Measurements from ENCODE around the gene ATP6V1A. TPM values are rescaled to one million over a fixed set of nuclear protein-coding genes. Genes with fewer than 3 reads are reported as not detected.

The ATP6V1A gene
- total RNA-seq, 4 donors from 2014 or later, result 28.8 to 38.1 (median 34.2) TPM

DNA sequence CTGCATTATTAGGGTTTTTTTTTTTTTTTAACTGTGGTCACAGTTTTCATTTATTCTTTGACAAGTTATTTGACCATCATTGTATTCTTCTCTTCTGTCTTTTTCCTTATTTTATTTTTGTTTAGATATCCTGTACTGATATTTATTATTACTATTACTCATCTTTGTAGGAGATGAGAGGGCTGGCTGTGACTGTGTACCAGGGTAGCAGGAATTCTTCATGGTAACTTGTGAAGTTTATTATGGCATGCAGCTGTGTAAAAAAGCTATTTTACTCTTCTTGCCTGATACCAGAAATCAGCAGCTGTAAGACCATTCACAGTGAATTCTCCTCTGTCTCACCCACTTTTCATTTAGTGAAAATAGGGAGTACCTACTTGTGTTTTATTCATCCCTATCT is 44.5 kb downstream of the ATP6V1A start:
- Histone ChIP-seq H3K36me3 (peaks cover 0 to 73% (median 8%) of the 10 kb centered on the region in 3 donors), H3K4me3 (no peak overlapping the region), H3K4me1 (no peaks in the 10 kb centered on the region), H3K27ac (no peak overlapping the region), H3K27me3 (no peaks in the 10 kb centered on the region), H3K9me3 (no peaks in the 10 kb centered on the region)
- no peak for DNase-seq (ENCODE audit: low spot score in 2 of 2)
- TF ChIP-seq, protein P1, sequence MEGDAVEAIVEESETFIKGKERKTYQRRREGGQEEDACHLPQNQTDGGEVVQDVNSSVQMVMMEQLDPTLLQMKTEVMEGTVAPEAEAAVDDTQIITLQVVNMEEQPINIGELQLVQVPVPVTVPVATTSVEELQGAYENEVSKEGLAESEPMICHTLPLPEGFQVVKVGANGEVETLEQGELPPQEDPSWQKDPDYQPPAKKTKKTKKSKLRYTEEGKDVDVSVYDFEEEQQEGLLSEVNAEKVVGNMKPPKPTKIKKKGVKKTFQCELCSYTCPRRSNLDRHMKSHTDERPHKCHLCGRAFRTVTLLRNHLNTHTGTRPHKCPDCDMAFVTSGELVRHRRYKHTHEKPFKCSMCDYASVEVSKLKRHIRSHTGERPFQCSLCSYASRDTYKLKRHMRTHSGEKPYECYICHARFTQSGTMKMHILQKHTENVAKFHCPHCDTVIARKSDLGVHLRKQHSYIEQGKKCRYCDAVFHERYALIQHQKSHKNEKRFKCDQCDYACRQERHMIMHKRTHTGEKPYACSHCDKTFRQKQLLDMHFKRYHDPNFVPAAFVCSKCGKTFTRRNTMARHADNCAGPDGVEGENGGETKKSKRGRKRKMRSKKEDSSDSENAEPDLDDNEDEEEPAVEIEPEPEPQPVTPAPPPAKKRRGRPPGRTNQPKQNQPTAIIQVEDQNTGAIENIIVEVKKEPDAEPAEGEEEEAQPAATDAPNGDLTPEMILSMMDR (IDR thresholded peaks at IDR 0.05), result no peak
- no peak for TF ChIP-seq POLR2A (IDR thresholded peaks at IDR 0.05)
- no peak for TF ChIP-seq EP300 (IDR thresholded peaks at IDR 0.05)

DNA sequence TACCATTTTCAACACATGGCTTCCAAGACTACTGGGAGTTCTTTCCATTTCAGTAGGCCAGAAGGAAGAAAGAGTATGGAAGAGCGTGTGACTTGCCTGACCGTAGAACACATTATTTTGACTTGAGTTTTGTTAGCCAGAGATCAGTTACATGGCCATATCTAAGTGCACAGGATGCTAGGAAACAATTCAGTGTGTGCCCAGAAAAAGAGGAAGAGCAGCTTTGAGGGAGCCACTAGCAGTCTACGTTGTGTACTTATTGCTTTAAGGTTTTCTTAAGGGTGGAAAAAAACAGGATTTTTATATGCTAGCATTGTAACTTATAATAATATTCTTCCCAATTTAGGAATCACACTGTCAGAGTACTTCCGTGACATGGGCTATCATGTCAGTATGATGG is 47.7 kb downstream of the ATP6V1A start:
- WGBS, 2 donors, result 88 to 92% methylated on average over 4 of the region's 4 CpGs

DNA sequence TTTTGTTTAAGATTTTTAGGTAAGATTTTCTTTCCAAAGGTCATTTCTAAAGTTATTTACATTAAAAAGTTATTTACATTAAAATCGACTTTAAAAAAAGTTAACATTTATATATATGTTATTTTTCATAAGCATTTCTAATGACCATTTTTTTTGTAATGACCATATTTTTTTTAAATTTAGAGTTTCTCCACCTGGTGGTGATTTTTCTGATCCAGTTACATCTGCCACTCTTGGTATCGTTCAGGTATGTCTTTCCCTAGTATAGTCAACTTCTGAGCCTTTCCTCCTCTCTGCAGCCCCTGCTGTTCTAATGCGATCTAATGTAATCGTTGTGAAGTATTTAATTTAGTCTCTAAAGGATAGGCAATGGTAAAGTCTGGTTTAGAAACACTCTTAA is 48.9 kb downstream of the ATP6V1A start:
- Histone ChIP-seq H3K36me3 (peaks cover 0 to 84% (median 8%) of the 10 kb centered on the region in 3 donors), H3K27me3 (no peaks in the 10 kb centered on the region)
- no peak for DNase-seq (ENCODE audit: low spot score in 2 of 2)

More for the DNA sequence above, 47.7 kb downstream of the ATP6V1A start:
- H3K4me3 ChIP-seq, result no peak overlapping the region
- no peaks in the 10 kb centered on the region for H3K9me3 ChIP-seq
- no peak for DNase-seq (ENCODE audit: low spot score in 2 of 2)
- peaks cover 0 to 78% (median 8%) of the 10 kb centered on the region in 3 donors for H3K36me3 ChIP-seq
- H3K4me1 ChIP-seq, result no peaks in the 10 kb centered on the region
- H3K27ac ChIP-seq, result no peak overlapping the region
- H3K27me3 ChIP-seq, result no peaks in the 10 kb centered on the region
- TF ChIP-seq, protein P1 (IDR thresholded peaks at IDR 0.05), result no peak
- TF ChIP-seq POLR2A (IDR thresholded peaks at IDR 0.05), result no peak
- TF ChIP-seq EP300 (IDR thresholded peaks at IDR 0.05), result no peak

DNA sequence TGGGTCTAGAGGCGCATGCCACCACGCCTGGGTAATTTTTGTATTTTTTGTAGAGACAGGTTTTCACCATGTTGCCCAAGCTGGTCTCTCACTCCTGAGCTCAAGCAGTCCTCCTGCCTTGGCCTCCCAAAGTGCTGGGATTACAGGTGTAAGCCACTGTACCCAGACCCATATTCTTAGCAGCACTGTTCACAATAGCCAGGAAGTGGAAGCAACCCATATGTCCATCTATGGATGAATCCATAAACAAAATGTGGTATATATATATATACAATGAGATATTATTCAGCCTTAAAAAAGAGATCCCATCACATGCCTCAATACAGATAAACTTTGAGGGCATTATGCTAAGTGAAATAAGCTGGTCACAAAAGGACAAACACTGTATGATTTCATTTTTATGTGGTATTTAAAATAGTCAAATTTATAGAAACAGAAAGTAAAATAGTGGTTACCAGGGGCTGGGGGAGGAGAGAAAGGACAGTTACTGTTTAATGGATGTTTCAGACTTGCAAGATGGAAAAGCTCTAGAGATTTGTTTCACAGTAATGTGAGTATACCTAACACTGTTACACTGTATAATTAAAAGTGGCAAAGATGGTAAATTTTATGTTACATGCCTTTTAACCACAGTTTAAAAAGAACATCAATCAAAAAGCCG is 56.1 kb downstream of the ATP6V1A start:
- Histone ChIP-seq H3K27ac (no peak overlapping the region), H3K27me3 (no peaks in the 10 kb centered on the region), H3K9me3 (no peaks in the 10 kb centered on the region), H3K36me3 (peaks cover 0 to 100% (median 0%) of the 10 kb centered on the region in 3 donors), H3K4me1 (no peaks in the 10 kb centered on the region), H3K4me3 (no peak overlapping the region)
- TF ChIP-seq POLR2A (IDR thresholded peaks at IDR 0.05), result no peak
- no peak for TF ChIP-seq EP300 (IDR thresholded peaks at IDR 0.05)
- TF ChIP-seq, protein P1 (IDR thresholded peaks at IDR 0.05), result no peak
- WGBS, 2 donors, result 96 to 98% methylated on average over 3 of the region's 3 CpGs
- DNase-seq (ENCODE audit: low spot score in 2 of 2), result no peak

More for the DNA sequence above, 48.9 kb downstream of the ATP6V1A start:
- 90 to 91% methylated on average over 4 of the region's 4 CpGs for WGBS, 2 donors
- H3K9me3 ChIP-seq, result no peaks in the 10 kb centered on the region
- H3K4me1 ChIP-seq, result no peaks in the 10 kb centered on the region
- TF ChIP-seq, protein P1 (IDR thresholded peaks at IDR 0.05), result no peak
- no peak for TF ChIP-seq EP300 (IDR thresholded peaks at IDR 0.05)
- TF ChIP-seq POLR2A (IDR thresholded peaks at IDR 0.05), result no peak
- H3K27ac ChIP-seq, result no peak overlapping the region
- no peak overlapping the region for H3K4me3 ChIP-seq

DNA sequence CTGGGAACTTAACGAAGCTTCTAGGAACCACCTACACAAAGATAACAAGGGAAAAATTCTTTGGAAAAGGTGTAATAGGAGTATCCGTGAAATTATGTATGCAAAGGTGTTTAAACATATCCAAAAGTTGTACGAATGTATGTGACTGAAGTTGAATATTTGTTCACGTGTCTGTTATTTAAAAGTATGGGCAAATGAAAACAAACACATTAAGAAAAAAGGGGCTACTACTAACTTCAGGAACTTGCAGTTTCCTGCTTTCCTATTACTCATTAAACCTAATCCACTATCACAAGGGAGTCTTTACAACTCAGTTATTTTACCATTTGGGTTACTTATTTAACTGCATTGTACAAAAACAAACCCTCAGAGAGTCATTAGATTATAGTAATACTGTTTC is 57.8 kb downstream of the ATP6V1A start:
- peaks cover 0 to 100% (median 0%) of the 10 kb centered on the region in 3 donors for H3K36me3 ChIP-seq
- TF ChIP-seq EP300 (IDR thresholded peaks at IDR 0.05), result no peak
- TF ChIP-seq, protein P1 (IDR thresholded peaks at IDR 0.05), result no peak
- TF ChIP-seq POLR2A (IDR thresholded peaks at IDR 0.05), result no peak
- no peaks in the 10 kb centered on the region for H3K27me3 ChIP-seq
- 64 to 65% methylated on average over 4 of the region's 4 CpGs for WGBS, 2 donors
- H3K27ac ChIP-seq, result no peak overlapping the region
- H3K4me1 ChIP-seq, result no peaks in the 10 kb centered on the region
- H3K4me3 ChIP-seq, result no peak overlapping the region
- H3K9me3 ChIP-seq, result no peaks in the 10 kb centered on the region
- no peak for DNase-seq (ENCODE audit: low spot score in 2 of 2)

All from tibial nerve (tissue), 4 donors.